Measurements from ENCODE around the gene P4HA2.

Gene P4HA2

DNA sequence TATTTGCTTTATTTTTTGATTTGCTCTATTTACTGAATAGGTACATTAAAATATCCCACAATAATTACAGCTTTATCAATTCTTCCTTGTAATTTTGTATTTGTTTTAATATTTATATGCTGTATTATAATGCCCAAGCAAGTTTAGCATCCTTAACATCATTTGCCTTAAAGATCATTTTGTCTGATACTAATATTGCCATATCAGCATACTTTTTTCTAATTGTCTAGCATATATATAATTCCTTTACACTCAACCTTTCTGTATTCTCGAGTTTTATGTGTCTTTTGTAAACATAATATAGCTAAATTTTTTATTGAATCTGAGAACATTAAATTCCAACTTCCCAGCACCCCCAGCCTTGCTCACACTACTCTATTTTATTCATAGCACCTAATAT, 64.7 kb downstream of the P4HA2 start:
- TF ChIP-seq TAF1 (IDR thresholded peaks at IDR 0.05; ENCODE audit: low read depth) (no peak), TCF12 (IDR thresholded peaks at IDR 0.05; ENCODE audit: low read depth) (no peak), CEBPB (IDR thresholded peaks at IDR 0.05) (no peak)

DNA sequence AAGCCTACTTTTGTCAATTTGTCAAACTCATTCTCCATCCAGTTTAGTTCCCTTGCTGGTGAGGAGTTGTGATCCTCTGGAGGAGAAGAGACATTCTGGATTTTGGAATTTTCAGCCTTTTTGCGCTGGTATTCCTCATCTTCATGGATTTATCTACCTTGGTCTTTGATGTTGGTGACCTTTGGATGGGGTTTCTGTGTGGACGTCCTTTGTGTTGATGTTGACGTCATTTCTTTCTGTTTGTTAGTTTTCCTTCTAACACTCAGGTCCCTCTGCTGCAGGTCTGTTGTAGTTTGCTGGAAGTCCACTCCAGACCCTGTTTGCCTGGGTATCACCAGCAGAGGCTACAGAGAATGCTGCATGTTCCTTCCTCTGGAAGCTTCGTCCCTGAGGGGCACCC, 71.2 kb downstream of the P4HA2 start:
- no peak for TF ChIP-seq RAD21 (IDR thresholded peaks at IDR 0.05; ENCODE audit: low read depth)
- TF ChIP-seq MAX (IDR thresholded peaks at IDR 0.05) = no peak
- TF ChIP-seq TEAD4 (IDR thresholded peaks at IDR 0.05) = no peak
- TF ChIP-seq TCF12 (IDR thresholded peaks at IDR 0.05; ENCODE audit: low read depth) = no peak
- TF ChIP-seq YY1 (IDR thresholded peaks at IDR 0.05; ENCODE audit: low read depth) = no peak
- TF ChIP-seq EGR1 (IDR thresholded peaks at IDR 0.05) = no peak
- TF ChIP-seq, protein P1, sequence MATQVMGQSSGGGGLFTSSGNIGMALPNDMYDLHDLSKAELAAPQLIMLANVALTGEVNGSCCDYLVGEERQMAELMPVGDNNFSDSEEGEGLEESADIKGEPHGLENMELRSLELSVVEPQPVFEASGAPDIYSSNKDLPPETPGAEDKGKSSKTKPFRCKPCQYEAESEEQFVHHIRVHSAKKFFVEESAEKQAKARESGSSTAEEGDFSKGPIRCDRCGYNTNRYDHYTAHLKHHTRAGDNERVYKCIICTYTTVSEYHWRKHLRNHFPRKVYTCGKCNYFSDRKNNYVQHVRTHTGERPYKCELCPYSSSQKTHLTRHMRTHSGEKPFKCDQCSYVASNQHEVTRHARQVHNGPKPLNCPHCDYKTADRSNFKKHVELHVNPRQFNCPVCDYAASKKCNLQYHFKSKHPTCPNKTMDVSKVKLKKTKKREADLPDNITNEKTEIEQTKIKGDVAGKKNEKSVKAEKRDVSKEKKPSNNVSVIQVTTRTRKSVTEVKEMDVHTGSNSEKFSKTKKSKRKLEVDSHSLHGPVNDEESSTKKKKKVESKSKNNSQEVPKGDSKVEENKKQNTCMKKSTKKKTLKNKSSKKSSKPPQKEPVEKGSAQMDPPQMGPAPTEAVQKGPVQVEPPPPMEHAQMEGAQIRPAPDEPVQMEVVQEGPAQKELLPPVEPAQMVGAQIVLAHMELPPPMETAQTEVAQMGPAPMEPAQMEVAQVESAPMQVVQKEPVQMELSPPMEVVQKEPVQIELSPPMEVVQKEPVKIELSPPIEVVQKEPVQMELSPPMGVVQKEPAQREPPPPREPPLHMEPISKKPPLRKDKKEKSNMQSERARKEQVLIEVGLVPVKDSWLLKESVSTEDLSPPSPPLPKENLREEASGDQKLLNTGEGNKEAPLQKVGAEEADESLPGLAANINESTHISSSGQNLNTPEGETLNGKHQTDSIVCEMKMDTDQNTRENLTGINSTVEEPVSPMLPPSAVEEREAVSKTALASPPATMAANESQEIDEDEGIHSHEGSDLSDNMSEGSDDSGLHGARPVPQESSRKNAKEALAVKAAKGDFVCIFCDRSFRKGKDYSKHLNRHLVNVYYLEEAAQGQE (IDR thresholded peaks at IDR 0.05; ENCODE audit: low read depth) = no peak
- TF ChIP-seq NFIC (IDR thresholded peaks at IDR 0.05) = no peak
- no peak for TF ChIP-seq TAF1 (IDR thresholded peaks at IDR 0.05; ENCODE audit: low read depth)
- no peak for TF ChIP-seq ZBTB7A (IDR thresholded peaks at IDR 0.05; ENCODE audit: low read depth)
- no peak for TF ChIP-seq USF1 (IDR thresholded peaks at IDR 0.05)
- no peak for TF ChIP-seq EP300 (IDR thresholded peaks at IDR 0.05; ENCODE audit: borderline replicate concordance)
- no peak for TF ChIP-seq CEBPB (IDR thresholded peaks at IDR 0.05)
- TF ChIP-seq CREB1 (IDR thresholded peaks at IDR 0.05; ENCODE audit: low read depth) = no peak
- no peak for TF ChIP-seq FOXM1 (IDR thresholded peaks at IDR 0.05; ENCODE audit: borderline replicate concordance, low read depth)

DNA sequence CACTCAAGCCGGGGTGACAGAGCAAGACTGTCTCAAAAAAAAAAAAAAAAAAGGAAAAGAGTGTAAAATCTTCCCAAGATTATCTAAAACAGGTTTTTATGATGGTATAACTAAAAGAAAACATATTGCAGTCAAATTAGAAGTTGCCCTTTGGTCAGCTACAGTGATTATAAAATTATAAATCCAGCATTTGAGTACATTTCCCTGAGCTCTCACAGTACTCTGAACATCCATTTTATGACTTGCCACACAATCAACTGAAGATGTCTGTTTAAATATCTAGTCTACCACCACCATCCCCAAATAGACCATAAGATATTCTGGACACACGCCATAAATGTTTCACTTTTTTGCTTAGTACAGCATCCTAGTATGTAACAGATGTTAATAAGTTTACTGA, 77.1 kb downstream of the P4HA2 start:
- TF ChIP-seq NFIC (IDR thresholded peaks at IDR 0.05) (no peak), RAD21 (IDR thresholded peaks at IDR 0.05; ENCODE audit: low read depth) (no peak), EP300 (IDR thresholded peaks at IDR 0.05; ENCODE audit: borderline replicate concordance) (no peak), ZBTB7A (IDR thresholded peaks at IDR 0.05; ENCODE audit: low read depth) (no peak), CREB1 (IDR thresholded peaks at IDR 0.05; ENCODE audit: low read depth) (no peak), FOXM1 (IDR thresholded peaks at IDR 0.05; ENCODE audit: borderline replicate concordance, low read depth) (no peak), CEBPB (IDR thresholded peaks at IDR 0.05) (no peak), MAX (IDR thresholded peaks at IDR 0.05) (no peak), TAF1 (IDR thresholded peaks at IDR 0.05; ENCODE audit: low read depth) (no peak)
- TF ChIP-seq, protein P1 (IDR thresholded peaks at IDR 0.05; ENCODE audit: low read depth) = no peak

GRCh38 chr5:132147663-132148062, 80.0 kb downstream of the P4HA2 start:
- TF ChIP-seq YY1 (IDR thresholded peaks at IDR 0.05; ENCODE audit: low read depth) = no peak
- TF ChIP-seq, protein P1 (IDR thresholded peaks at IDR 0.05; ENCODE audit: low read depth) = no peak
- TF ChIP-seq USF1 (IDR thresholded peaks at IDR 0.05) = no peak
- TF ChIP-seq NFIC (IDR thresholded peaks at IDR 0.05) = no peak
- TF ChIP-seq CREB1 (IDR thresholded peaks at IDR 0.05; ENCODE audit: low read depth) = no peak
- no peak for TF ChIP-seq RAD21 (IDR thresholded peaks at IDR 0.05; ENCODE audit: low read depth)
- TF ChIP-seq CEBPB (IDR thresholded peaks at IDR 0.05) = no peak
- no peak for TF ChIP-seq TEAD4 (IDR thresholded peaks at IDR 0.05)
- no peak for TF ChIP-seq ZBTB7A (IDR thresholded peaks at IDR 0.05; ENCODE audit: low read depth)
- no peak for TF ChIP-seq MAX (IDR thresholded peaks at IDR 0.05)
- no peak for TF ChIP-seq EP300 (IDR thresholded peaks at IDR 0.05; ENCODE audit: borderline replicate concordance)
- TF ChIP-seq TCF12 (IDR thresholded peaks at IDR 0.05; ENCODE audit: low read depth) = no peak
- TF ChIP-seq EGR1 (IDR thresholded peaks at IDR 0.05) = no peak

All from Ishikawa (cell line).